Tibial nerve (tissue), 4 donors: ENCODE data around the gene IMPA2. TPM values are rescaled to one million over a fixed set of nuclear protein-coding genes. Genes with fewer than 3 reads are reported as not detected.
A peak's percentile ranks its signal among the peaks of the same experiment; 100 is the strongest.

ENCODE experiments used
- DNase-seq, 2 donors: peaks; one replicate each; pipeline ENCODE4 v3.0.0-alpha.2; 2019; ENCODE audit warnings: low spot score in 2 of 2
- H3K27ac ChIP-seq, 4 donors: fragments of 200-600 bp; sonication (generic) in 3 of 4; one replicate each; pipeline ENCODE4 v1.5.1; 2017 to 2019; ENCODE audit warnings: mild to moderate bottlenecking in 1 of 4
- H3K27me3 ChIP-seq, 2 donors: fragments of 200-600 bp; sonication (generic) in 1 of 2; one replicate each; pipeline versions ENCODE4 v1.5.1 to v1.6.0; 2017 to 2019
- H3K36me3 ChIP-seq, 3 donors: fragments of 200-600 bp; sonication (generic); one replicate each; pipeline ENCODE4 v1.5.1; 2018 to 2019
- H3K4me1 ChIP-seq, 4 donors: fragments of 200-600 bp; sonication (generic) in 3 of 4; one replicate each; pipeline ENCODE4 v1.5.1; 2017 to 2019
- H3K4me3 ChIP-seq, 4 donors: fragments of 200-600 bp; sonication (generic) in 3 of 4; one replicate each; pipeline ENCODE4 v1.5.1; 2017 to 2019; ENCODE audit warnings: mild to moderate bottlenecking in 1 of 4, moderate library complexity in 1 of 4
- H3K9me3 ChIP-seq, 4 donors: fragments of 200-600 bp; sonication (generic) in 3 of 4; one replicate each; pipeline ENCODE4 v1.5.1; 2017 to 2019
- EP300 ChIP-seq, 2 donors: sonication (generic); formaldehyde crosslinking; IDR thresholded peaks; one replicate each; pipeline ENCODE4 v1.6.1; 2017; ENCODE audit warnings: antibody characterized with exemption in 2 of 2, mild to moderate bottlenecking in 1 of 2
- POLR2A ChIP-seq, 2 donors: fragments of 450-650 bp; IDR thresholded peaks; one replicate each; pipeline ENCODE4 v1.6.1; 2017; ENCODE audit warnings: antibody characterized with exemption in 2 of 2, mild to moderate bottlenecking in 2 of 2, moderate library complexity in 2 of 2
- WGBS, 2 donors: methylation state at CpG; one replicate each; pipeline ENCODE4 v1.1.5; 2018; 5-methylcytosine and 5-hydroxymethylcytosine counted together
- total RNA-seq, 4 donors: library from RNA; depleted of rRNA; stranded (reverse); fragments of >200 nt; gene quantifications; one replicate each; pipeline ENCODE4 v1.1.0, GENCODE V29; 2016
- TF ChIP-seq, protein P1 (sequence below), 5 experiments: fragments of 200-600 bp in 3 of 5; fragments of 450-650 bp in 2 of 5; sonication (generic) in 3 of 5; IDR thresholded peaks; one replicate each; pipeline ENCODE4 v1.5.1; 2016 to 2019; ENCODE audit warnings: antibody characterized with exemption in 5 of 5, mild to moderate bottlenecking in 3 of 5, moderate library complexity in 2 of 5

IMPA2 gene
- total RNA-seq, 4 donors from 2014 or later = 12.7 to 62.4 (median 36.2) TPM

DNA sequence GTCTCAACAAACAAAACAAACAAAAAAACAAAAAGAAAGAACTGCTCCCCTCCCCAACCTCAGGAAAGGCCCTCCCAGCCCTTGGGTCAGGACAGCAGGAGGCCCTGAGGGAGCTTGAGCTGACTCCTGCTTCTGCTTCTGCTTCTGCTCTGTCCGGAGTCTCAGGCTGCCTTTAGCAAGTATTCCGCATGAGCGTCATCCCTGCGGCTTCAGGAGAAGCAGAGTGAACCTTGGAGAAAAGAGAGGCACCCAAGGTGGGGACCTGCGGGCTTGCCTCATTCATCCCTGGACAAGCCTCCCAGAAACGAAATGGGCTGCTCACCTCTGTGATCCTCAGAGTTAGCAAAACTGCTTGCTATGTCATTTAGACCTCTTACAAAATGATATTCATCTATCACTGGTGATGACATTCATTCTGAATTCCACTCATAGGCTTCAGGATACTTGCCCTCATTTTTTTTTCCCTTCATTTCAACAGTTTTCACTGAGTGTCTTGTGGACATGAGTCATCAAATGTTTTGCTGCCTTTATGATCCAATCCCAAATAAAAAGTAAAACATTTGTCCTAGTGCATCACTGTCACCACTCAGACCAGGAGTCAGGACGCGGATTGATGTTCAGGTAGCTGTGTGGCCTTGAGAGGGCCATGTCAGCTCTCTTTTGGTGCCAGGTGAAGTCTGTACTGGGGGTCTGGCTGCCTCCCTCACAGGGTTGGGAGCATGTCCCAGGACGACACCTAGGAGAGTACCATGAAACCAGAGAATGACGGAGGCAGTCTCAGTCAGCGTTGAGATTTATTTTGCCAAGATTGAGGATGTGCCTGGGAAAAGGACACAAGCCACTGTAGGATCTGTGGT lies 51.7 kb downstream of the IMPA2 start:
- 81 to 93% methylated on average over 11 of the region's 11 CpGs for WGBS, 2 donors
- Histone ChIP-seq H3K4me1 (peaks cover 0 to 13% (median 0%) of the 10 kb centered on the region in 4 donors), H3K27ac (peak overlapping the region in 2 of 4 donors; percentile 10 to 80), H3K4me3 (no peak overlapping the region), H3K36me3 (peaks cover 0 to 30% (median 0%) of the 10 kb centered on the region in 3 donors), H3K27me3 (no peaks in the 10 kb centered on the region), H3K9me3 (no peaks in the 10 kb centered on the region)
- TF ChIP-seq POLR2A (IDR thresholded peaks at IDR 0.05) (no peak), EP300 (IDR thresholded peaks at IDR 0.05) (no peak)
- TF ChIP-seq, protein P1, sequence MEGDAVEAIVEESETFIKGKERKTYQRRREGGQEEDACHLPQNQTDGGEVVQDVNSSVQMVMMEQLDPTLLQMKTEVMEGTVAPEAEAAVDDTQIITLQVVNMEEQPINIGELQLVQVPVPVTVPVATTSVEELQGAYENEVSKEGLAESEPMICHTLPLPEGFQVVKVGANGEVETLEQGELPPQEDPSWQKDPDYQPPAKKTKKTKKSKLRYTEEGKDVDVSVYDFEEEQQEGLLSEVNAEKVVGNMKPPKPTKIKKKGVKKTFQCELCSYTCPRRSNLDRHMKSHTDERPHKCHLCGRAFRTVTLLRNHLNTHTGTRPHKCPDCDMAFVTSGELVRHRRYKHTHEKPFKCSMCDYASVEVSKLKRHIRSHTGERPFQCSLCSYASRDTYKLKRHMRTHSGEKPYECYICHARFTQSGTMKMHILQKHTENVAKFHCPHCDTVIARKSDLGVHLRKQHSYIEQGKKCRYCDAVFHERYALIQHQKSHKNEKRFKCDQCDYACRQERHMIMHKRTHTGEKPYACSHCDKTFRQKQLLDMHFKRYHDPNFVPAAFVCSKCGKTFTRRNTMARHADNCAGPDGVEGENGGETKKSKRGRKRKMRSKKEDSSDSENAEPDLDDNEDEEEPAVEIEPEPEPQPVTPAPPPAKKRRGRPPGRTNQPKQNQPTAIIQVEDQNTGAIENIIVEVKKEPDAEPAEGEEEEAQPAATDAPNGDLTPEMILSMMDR (IDR thresholded peaks at IDR 0.05) = no peak
- DNase-seq = no peak

GRCh38 chr18:12033643-12034025 lies 52.3 kb downstream of the IMPA2 start:
- 79 to 82% methylated on average over 7 of the region's 7 CpGs for WGBS, 2 donors
- H3K27ac ChIP-seq = peak overlapping the region in 2 of 4 donors; percentile 10 to 80
- no peaks in the 10 kb centered on the region for H3K27me3 ChIP-seq

GRCh38 chr18:12034241-12035100 lies 53.2 kb downstream of the IMPA2 start:
- 84 to 88% methylated on average over 8 of the region's 8 CpGs for WGBS, 2 donors
- no peak overlapping the region for H3K4me3 ChIP-seq
- TF ChIP-seq, protein P1 (IDR thresholded peaks at IDR 0.05) = no peak
- no peak for TF ChIP-seq POLR2A (IDR thresholded peaks at IDR 0.05)
- no peak for TF ChIP-seq EP300 (IDR thresholded peaks at IDR 0.05)
- no peaks in the 10 kb centered on the region for H3K9me3 ChIP-seq
- H3K27me3 ChIP-seq = no peaks in the 10 kb centered on the region
- H3K27ac ChIP-seq = no peak overlapping the region
- H3K36me3 ChIP-seq = peaks cover 0 to 17% (median 0%) of the 10 kb centered on the region in 3 donors
- H3K4me1 ChIP-seq = peaks cover 0 to 20% (median 3%) of the 10 kb centered on the region in 4 donors
- no peak for DNase-seq

More at GRCh38 chr18:12033643-12034025, 52.3 kb downstream of the IMPA2 start:
- Histone ChIP-seq H3K36me3 (peaks cover 0 to 24% (median 0%) of the 10 kb centered on the region in 3 donors), H3K9me3 (no peaks in the 10 kb centered on the region), H3K4me1 (peaks cover 0 to 19% (median 2%) of the 10 kb centered on the region in 4 donors), H3K4me3 (no peak overlapping the region)
- TF ChIP-seq EP300 (IDR thresholded peaks at IDR 0.05) (no peak), POLR2A (IDR thresholded peaks at IDR 0.05) (no peak)
- TF ChIP-seq, protein P1 (IDR thresholded peaks at IDR 0.05) = no peak
- DNase-seq = no peak

DNA sequence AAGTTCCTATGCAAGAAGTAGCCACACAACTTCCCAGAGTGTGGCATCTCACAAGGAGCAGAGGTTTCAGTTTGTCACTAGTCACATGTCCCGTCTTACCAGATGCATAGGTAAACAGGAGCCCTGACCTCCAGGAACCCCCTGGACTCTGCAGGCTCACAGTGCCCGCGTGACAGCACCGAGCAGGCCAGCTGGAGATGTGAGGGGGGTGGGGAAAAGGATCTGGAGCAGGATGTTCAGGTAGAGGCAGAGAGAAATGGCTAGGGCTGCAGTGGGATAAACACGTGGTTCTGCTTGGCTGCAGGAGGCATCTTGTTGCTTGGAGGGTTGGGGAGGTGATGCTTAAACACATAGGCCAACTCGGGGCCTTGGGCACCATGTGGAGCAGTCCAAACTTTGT lies 54.2 kb downstream of the IMPA2 start:
- peaks cover 0 to 20% (median 3%) of the 10 kb centered on the region in 4 donors for H3K4me1 ChIP-seq
- TF ChIP-seq EP300 (IDR thresholded peaks at IDR 0.05) = no peak
- TF ChIP-seq, protein P1 (IDR thresholded peaks at IDR 0.05) = no peak
- no peak for TF ChIP-seq POLR2A (IDR thresholded peaks at IDR 0.05)
- DNase-seq = no peak

More for the DNA sequence above, 54.2 kb downstream of the IMPA2 start:
- H3K9me3 ChIP-seq = no peaks in the 10 kb centered on the region
- 73 to 81% methylated on average over 6 of the region's 6 CpGs for WGBS, 2 donors
- H3K27me3 ChIP-seq = no peaks in the 10 kb centered on the region
- H3K27ac ChIP-seq = no peak overlapping the region
- peaks cover 0 to 7% (median 0%) of the 10 kb centered on the region in 3 donors for H3K36me3 ChIP-seq
- H3K4me3 ChIP-seq = no peak overlapping the region
